Progenitor cell of endocrine pancreas (in vitro differentiated cells): ENCODE results near the gene ATXN1. TPM values are rescaled to one million over a fixed set of nuclear protein-coding genes. Genes with fewer than 3 reads are reported as not detected.

Experiments
- DNase-seq: peaks from one replicate; pipeline ENCODE4 v3.0.0; 2021; ENCODE audit warnings: low spot score; ENCODE audit not compliant: unreplicated experiment
- H3K27ac Mint-ChIP-seq: 2 replicates; pipeline ENCODE4 v1.8.0; 2021; ENCODE audit warnings: mild to moderate bottlenecking, moderate library complexity, mixed read lengths
- H3K27me3 Mint-ChIP-seq: 2 replicates; pipeline ENCODE4 v1.8.0; 2021; ENCODE audit warnings: mixed read lengths
- H3K36me3 Mint-ChIP-seq: 2 replicates; pipeline ENCODE4 v1.8.0; 2022; ENCODE audit warnings: mixed read lengths; ENCODE audit not compliant: insufficient read depth
- H3K4me1 Mint-ChIP-seq: 2 replicates; pipeline ENCODE4 v1.8.0; 2021; ENCODE audit warnings: low read depth, mixed read lengths
- H3K4me3 Mint-ChIP-seq: 2 replicates; pipeline ENCODE4 v1.8.0; 2021; ENCODE audit warnings: low read depth, mild to moderate bottlenecking, moderate library complexity, mixed read lengths
- H3K9me3 Mint-ChIP-seq: 2 replicates; pipeline ENCODE4 v1.8.0; 2021; ENCODE audit warnings: low read depth, mixed read lengths
- total RNA-seq: library from RNA; stranded (reverse); gene quantifications from 2 replicates; pipeline ENCODE4 v1.2.1, GENCODE V29; 2021
- TF ChIP-seq, protein P1 (sequence below): fragments of 200-600 bp; sonication (generic); IDR thresholded peaks from one replicate; pipeline ENCODE4 v1.5.0; 2021; ENCODE audit warnings: antibody characterized with exemption, mild to moderate bottlenecking; ENCODE audit not compliant: unreplicated experiment

ATXN1 gene
- total RNA-seq, 1 donor from 2014 or later = 35.8 TPM

DNA sequence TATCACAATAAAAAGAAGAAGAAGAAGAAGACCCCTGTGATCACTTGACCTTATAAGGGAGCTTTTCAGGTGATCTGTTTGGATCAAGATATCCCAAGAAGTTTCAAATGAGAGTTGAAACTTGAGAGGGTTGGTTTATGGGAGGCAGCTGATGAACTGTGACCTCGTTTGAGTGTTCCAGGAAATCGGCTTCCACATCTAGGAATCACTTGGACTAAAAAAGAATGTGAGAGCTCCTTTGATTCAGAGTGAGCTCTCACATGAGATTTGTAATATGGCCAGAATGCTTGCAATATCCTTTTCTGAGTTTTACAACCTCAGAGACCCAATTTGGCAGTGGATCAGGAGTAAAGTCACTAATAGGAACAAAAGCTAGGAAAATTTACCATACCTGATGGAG is 228.1 kb downstream of the ATXN1 start:
- no peaks in the 10 kb centered on the region for H3K27me3 Mint-ChIP-seq
- no peak overlapping the region for H3K4me3 Mint-ChIP-seq
- H3K9me3 Mint-ChIP-seq = no peaks in the 10 kb centered on the region
- H3K27ac Mint-ChIP-seq = no peak overlapping the region
- no peaks in the 10 kb centered on the region for H3K4me1 Mint-ChIP-seq
- DNase-seq = no peak
- TF ChIP-seq, protein P1, sequence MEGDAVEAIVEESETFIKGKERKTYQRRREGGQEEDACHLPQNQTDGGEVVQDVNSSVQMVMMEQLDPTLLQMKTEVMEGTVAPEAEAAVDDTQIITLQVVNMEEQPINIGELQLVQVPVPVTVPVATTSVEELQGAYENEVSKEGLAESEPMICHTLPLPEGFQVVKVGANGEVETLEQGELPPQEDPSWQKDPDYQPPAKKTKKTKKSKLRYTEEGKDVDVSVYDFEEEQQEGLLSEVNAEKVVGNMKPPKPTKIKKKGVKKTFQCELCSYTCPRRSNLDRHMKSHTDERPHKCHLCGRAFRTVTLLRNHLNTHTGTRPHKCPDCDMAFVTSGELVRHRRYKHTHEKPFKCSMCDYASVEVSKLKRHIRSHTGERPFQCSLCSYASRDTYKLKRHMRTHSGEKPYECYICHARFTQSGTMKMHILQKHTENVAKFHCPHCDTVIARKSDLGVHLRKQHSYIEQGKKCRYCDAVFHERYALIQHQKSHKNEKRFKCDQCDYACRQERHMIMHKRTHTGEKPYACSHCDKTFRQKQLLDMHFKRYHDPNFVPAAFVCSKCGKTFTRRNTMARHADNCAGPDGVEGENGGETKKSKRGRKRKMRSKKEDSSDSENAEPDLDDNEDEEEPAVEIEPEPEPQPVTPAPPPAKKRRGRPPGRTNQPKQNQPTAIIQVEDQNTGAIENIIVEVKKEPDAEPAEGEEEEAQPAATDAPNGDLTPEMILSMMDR = no peak
- no peaks in the 10 kb centered on the region for H3K36me3 Mint-ChIP-seq

DNA sequence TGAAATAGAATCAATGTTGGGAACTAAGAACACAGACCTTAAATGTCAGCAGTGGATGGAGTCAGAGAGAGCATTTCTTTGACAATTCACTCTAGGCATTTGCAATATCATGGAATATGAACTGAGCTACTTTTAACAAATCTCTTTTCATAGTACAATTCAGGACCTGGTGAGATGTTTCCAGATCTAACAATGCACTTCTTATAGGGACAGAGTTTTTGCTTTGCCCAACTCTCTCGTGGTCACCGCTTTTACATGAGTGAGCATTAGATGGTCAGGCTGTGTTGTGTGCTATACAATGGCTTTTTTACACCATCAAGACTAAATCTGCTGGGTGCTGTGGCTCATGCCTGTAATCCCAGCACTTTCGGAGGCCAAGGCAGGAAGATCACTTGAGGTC is 233.6 kb downstream of the ATXN1 start:
- no peak overlapping the region for H3K4me3 Mint-ChIP-seq
- H3K27ac Mint-ChIP-seq = no peak overlapping the region
- no peak for DNase-seq
- H3K36me3 Mint-ChIP-seq = peaks cover 2% of the 10 kb centered on the region
- H3K27me3 Mint-ChIP-seq = no peaks in the 10 kb centered on the region
- no peaks in the 10 kb centered on the region for H3K4me1 Mint-ChIP-seq
- TF ChIP-seq, protein P1 = no peak
- H3K9me3 Mint-ChIP-seq = no peaks in the 10 kb centered on the region

DNA sequence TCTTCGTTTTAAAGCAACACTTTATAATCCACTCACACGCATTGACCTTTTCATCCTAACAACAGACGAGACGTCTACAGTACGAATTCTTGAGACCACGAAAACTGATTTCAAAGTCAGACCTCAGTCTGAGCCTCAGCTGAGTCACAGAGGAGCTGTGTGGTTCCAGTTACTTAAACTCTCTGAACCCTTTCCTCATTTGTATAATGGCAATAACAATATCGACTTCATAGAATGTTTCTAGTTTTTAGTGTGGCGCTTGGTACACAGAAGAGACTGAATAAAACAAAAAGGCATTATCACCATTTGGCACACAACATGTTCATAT is 236.9 kb downstream of the ATXN1 start:
- Mint-ChIP-seq H3K27ac (no peak overlapping the region), H3K4me3 (no peak overlapping the region), H3K4me1 (peaks cover 14% of the 10 kb centered on the region), H3K9me3 (no peaks in the 10 kb centered on the region), H3K36me3 (peaks cover 10% of the 10 kb centered on the region), H3K27me3 (no peaks in the 10 kb centered on the region)
- TF ChIP-seq, protein P1 = no peak
- DNase-seq = no peak

DNA sequence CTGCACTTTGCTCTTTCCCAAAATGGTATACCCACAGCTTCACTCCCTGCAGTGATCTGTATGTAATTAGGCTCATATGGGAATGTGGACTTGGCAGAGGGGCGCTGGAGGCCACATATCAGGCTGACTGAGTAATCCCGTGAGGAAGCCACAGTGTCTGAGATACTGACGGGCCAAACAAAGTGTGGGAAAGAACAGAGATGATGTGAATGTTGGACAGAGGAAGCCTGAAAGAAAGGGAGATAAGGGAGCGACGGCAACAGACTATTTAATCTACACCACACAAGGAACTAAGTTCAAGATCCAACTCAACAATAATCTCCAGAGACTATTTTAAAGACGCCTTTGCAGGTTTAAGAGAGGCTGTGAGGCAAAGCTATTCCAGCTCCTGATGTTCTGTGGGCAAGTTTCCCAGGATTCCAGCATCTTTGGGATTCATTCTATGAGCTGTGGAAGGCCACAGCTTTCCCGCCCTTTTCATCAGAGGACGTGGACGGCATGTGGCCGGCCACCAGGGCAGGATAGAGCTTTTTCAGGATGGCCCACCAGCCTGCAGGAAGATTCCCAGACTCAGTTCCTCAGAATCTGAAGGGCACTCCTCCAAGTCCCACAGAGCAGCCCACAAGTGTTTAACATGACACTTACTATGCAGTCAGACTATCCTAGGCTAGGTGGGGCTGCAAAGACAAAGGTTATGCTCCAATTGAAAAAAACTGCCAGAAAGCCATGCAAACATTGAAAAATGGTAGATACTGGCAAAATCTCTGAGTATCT is 237.5 kb downstream of the ATXN1 start:
- no peak overlapping the region for H3K27ac Mint-ChIP-seq

DNA sequence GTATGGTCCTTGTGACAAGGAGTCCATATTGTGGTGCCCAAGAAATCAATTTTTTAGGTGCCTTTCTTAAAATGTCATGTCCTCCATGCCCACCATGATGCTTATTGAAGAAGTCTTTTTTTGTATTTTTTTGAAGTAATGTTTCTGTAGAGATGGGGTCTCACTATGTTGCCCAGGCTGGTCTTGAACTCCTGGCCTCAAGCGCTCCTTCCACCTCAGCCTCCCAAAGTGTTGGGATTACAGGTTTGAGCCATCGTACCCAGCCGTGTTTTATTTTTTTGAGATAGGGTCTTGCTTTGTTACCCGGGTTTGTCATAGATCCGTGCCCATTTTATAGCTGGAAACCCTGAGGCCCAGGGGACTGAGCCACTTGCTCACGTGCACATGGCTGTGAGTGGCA is 238.3 kb downstream of the ATXN1 start:
- TF ChIP-seq, protein P1 = no peak
- Mint-ChIP-seq H3K4me3 (no peak overlapping the region), H3K36me3 (peaks cover 10% of the 10 kb centered on the region), H3K9me3 (no peaks in the 10 kb centered on the region), H3K4me1 (peaks cover 24% of the 10 kb centered on the region), H3K27ac (no peak overlapping the region), H3K27me3 (no peaks in the 10 kb centered on the region)
- no peak for DNase-seq

More for the DNA sequence above, 237.5 kb downstream of the ATXN1 start:
- no peak for DNase-seq
- H3K27me3 Mint-ChIP-seq = no peaks in the 10 kb centered on the region
- TF ChIP-seq, protein P1 = no peak
- peaks cover 17% of the 10 kb centered on the region for H3K4me1 Mint-ChIP-seq
- no peak overlapping the region for H3K4me3 Mint-ChIP-seq
- H3K9me3 Mint-ChIP-seq = no peaks in the 10 kb centered on the region
- H3K36me3 Mint-ChIP-seq = peaks cover 10% of the 10 kb centered on the region
